Fibroblast of skin of left quadriceps (primary cell): ENCODE data around the gene KLRC4.
A peak's percentile ranks its signal among the peaks of the same experiment; 100 is the strongest.
"Not testable (repeated sequence)": the region's sequence is repeated elsewhere in the genome, so short reads cannot be mapped to it uniquely, and the experiment has no call there.

Source experiments
- DNase-seq, 2 experiments: peaks; one replicate each; pipeline ENCODE4 v3.0.0-alpha.2; 2013; ENCODE audit warnings: low read depth in 2 of 2

The KLRC4 gene

GRCh38 chr12:10368206-10369171, 41.1 kb downstream of the KLRC4 start:
- DNase-seq: no peak

- not testable (repeated sequence) for DNase-seq
These were observed 41.8 kb downstream of the KLRC4 start for GRCh38 chr12:10367714-10368113.

- DNase-seq: no peak
These were observed 42.7 kb downstream of the KLRC4 start for GRCh38 chr12:10366875-10367274.

GRCh38 chr12:10365696-10366405, 43.7 kb downstream of the KLRC4 start:
- DNase-seq: no peak

GRCh38 chr12:10364815-10365622, 44.5 kb downstream of the KLRC4 start:
- peak; percentile 53 to 60 for DNase-seq

- DNase-seq: no peak
These were observed 45.4 kb downstream of the KLRC4 start for GRCh38 chr12:10363914-10364814.

GRCh38 chr12:10363658-10363913, 46.0 kb downstream of the KLRC4 start:
- no peak for DNase-seq

- no peak for DNase-seq
These were observed 46.5 kb downstream of the KLRC4 start for GRCh38 chr12:10362828-10363657.

GRCh38 chr12:10362325-10362724, 47.2 kb downstream of the KLRC4 start:
- no peak for DNase-seq

GRCh38 chr12:10361622-10362021, 47.9 kb downstream of the KLRC4 start:
- DNase-seq: no peak

- no peak for DNase-seq
These were observed 48.5 kb downstream of the KLRC4 start for GRCh38 chr12:10361084-10361483.

GRCh38 chr12:10358969-10359368, 50.6 kb downstream of the KLRC4 start:
- DNase-seq: no peak

GRCh38 chr12:10358131-10358530, 51.4 kb downstream of the KLRC4 start:
- no peak for DNase-seq
